Fibroblast of skin of abdomen (primary cell): ENCODE measurements around the gene LKAAEAR1.

Experiments
- DNase-seq: peaks from one replicate; pipeline ENCODE4 v3.0.0-alpha.2; 2013

The LKAAEAR1 gene

GRCh38 chr20:64110411-64111068, 26.3 kb upstream of the LKAAEAR1 start:
- no peak for DNase-seq

GRCh38 chr20:64109831-64110391, 25.7 kb upstream of the LKAAEAR1 start:
- DNase-seq = no peak

GRCh38 chr20:64108731-64109681, 24.8 kb upstream of the LKAAEAR1 start:
- no peak for DNase-seq

GRCh38 chr20:64107736-64108457, 23.7 kb upstream of the LKAAEAR1 start:
- no peak for DNase-seq

- no peak for DNase-seq
These were observed 23.0 kb upstream of the LKAAEAR1 start, which contains the start of gene NPBWR2 for GRCh38 chr20:64106981-64107735. Gene NPBWR2, minus strand, starts transcription at chr20:64107565. Its CDS starts 734 bp downstream, at chr20:64106831.

GRCh38 chr20:64106435-64106961, 22.3 kb upstream of the LKAAEAR1 start:
- DNase-seq = no peak

- no peak for DNase-seq
These were observed 21.7 kb upstream of the LKAAEAR1 start for GRCh38 chr20:64105846-64106434.

GRCh38 chr20:64104667-64105451, 20.7 kb upstream of the LKAAEAR1 start:
- DNase-seq = no peak

- no peak for DNase-seq
These were observed 19.9 kb upstream of the LKAAEAR1 start for GRCh38 chr20:64103871-64104666.

- no peak for DNase-seq
These were observed 18.6 kb upstream of the LKAAEAR1 start for GRCh38 chr20:64102647-64103354.

- no peak for DNase-seq
These were observed 17.8 kb upstream of the LKAAEAR1 start for GRCh38 chr20:64101731-64102621.

GRCh38 chr20:64100946-64101688, 16.9 kb upstream of the LKAAEAR1 start:
- DNase-seq = no peak

GRCh38 chr20:64100566-64100888, 16.3 kb upstream of the LKAAEAR1 start:
- no peak for DNase-seq

GRCh38 chr20:64099880-64100565, 15.8 kb upstream of the LKAAEAR1 start:
- no peak for DNase-seq

GRCh38 chr20:64099086-64099786, 15.0 kb upstream of the LKAAEAR1 start:
- DNase-seq = no peak

- DNase-seq = no peak
These were observed 14.3 kb upstream of the LKAAEAR1 start for GRCh38 chr20:64098471-64099013.
